ENCODE results near the gene MRPS17.

MRPS17 gene

GRCh38 chr7:55973747-55974250, 22.1 kb downstream of the MRPS17 start:
- DNase-seq: no peak

DNA sequence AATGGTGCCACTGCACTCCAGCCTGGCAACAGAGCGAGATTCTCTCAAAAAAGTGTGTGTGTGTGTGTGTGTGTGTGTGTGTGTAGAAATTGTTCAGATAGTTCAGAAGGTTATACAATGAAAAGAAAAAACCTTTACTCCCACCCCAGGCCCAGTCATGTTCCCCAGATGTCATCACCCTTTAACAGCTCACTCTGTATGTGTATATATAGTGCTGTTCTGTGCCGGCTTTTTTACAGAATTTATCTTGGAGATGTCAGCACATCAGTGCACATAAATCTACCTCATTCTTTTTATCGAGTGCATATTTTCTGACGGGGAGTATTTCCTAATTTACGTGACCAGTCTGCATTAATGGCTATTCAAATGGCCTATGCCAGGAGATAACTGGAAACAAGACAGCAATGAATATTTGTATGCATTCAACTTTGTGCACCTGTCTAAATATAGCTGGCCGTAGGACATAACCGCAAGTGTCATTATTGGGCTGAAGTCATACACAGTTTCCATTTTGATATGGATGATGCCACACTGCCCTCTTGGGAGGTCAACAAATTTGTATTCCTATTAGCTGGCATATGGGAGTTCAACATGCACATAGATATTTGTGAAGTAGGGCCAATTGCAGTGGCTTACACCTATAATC, 24.4 kb downstream of the MRPS17 start:
- DNase-seq: no peak

DNA sequence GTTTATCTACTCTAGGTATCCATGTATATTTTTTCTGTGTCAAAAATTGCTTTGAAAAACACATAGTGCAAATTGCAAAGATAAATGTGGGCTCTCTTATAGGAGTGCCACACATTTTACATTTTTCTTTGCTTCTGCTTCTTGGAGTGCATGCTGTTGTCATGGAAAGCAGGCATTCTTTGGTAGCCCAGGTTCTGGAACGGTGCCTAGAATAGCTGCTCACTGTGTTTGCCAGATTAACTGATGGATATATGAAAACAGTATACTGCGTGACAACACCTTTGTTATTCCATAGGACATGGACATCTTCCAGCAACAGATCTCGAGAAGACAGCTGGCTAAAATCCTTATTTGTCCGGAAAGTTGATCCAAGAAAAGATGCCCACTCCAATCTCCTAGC, 26.2 kb downstream of the MRPS17 start:
- no peak for DNase-seq

DNA sequence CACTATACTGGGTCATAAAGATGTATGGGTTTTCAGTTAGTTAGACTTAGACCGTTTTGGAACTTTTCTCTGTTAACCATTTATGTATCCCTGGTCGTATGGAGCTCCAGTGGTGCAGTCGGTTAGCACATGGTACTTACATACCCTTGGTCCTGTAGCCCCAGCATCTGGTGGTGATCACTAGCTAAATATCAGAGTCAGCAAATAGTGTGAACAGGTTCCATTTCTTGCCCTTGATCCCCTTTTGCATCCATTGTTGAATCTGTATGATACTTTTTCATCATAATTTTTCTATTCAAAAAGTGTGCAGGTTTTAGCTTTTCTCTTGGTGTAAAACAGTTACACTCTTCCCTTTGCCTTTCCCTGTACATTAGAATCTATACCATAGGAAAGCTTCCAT, 28.6 kb downstream of the MRPS17 start:
- DNase-seq: no peak

- DNase-seq: no peak
Measured at GRCh38 chr7:55983537-55983936, 31.9 kb downstream of the MRPS17 start.

- DNase-seq: no peak
Measured at GRCh38 chr7:55992346-55992745, 40.7 kb downstream of the MRPS17 start.

GRCh38 chr7:55996856-55997500, 45.3 kb downstream of the MRPS17 start:
- DNase-seq: no peak

- no peak for DNase-seq
Measured at GRCh38 chr7:56003749-56004148, 52.1 kb downstream of the MRPS17 start.

All from NCI-H510A (cell line).